GM21423 (cell line): Measurements from ENCODE around the gene STN1.

Experiments
- ATAC-seq: cut with Tn5 transposase; IDR thresholded peaks from one replicate; pipeline ENCODE4 v1.9.1; 2021; ENCODE audit warnings: mild to moderate bottlenecking, moderate library complexity; ENCODE audit not compliant: unreplicated experiment

STN1 gene

GRCh38 chr10:103895411-103896186, 22.4 kb downstream of the STN1 start:
- no peak for ATAC-seq

- no peak for ATAC-seq
These were observed 23.5 kb downstream of the STN1 start for GRCh38 chr10:103894441-103894864.

- no peak for ATAC-seq
These were observed 24.2 kb downstream of the STN1 start for GRCh38 chr10:103893817-103894216.

- no peak for ATAC-seq
These were observed 25.8 kb downstream of the STN1 start for GRCh38 chr10:103892181-103892580.

- ATAC-seq: no peak
These were observed 27.3 kb downstream of the STN1 start for GRCh38 chr10:103890688-103891087.

- no peak for ATAC-seq
These were observed 27.8 kb downstream of the STN1 start for GRCh38 chr10:103890194-103890658.

GRCh38 chr10:103889121-103889720, 28.8 kb downstream of the STN1 start:
- ATAC-seq: no peak

GRCh38 chr10:103888113-103888841, 29.7 kb downstream of the STN1 start:
- ATAC-seq: peak; percentile 58

GRCh38 chr10:103885617-103886016, 32.4 kb downstream of the STN1 start:
- no peak for ATAC-seq

GRCh38 chr10:103884681-103885139, 33.3 kb downstream of the STN1 start:
- no peak for ATAC-seq

- no peak for ATAC-seq
These were observed 35.5 kb downstream of the STN1 start for GRCh38 chr10:103882285-103883007.

- ATAC-seq: no peak
These were observed 36.3 kb downstream of the STN1 start for GRCh38 chr10:103881416-103882284.

GRCh38 chr10:103879831-103880230, 38.2 kb downstream of the STN1 start:
- ATAC-seq: no peak

GRCh38 chr10:103879409-103879808, 38.6 kb downstream of the STN1 start:
- no peak for ATAC-seq

GRCh38 chr10:103877861-103878260, 40.1 kb downstream of the STN1 start:
- ATAC-seq: no peak

GRCh38 chr10:103876155-103876554, 41.8 kb downstream of the STN1 start:
- ATAC-seq: no peak

GRCh38 chr10:103874730-103875129, 43.3 kb downstream of the STN1 start:
- ATAC-seq: no peak

- ATAC-seq: no peak
These were observed 45.6 kb downstream of the STN1 start for GRCh38 chr10:103872137-103872931.

GRCh38 chr10:103871006-103871405, 47.0 kb downstream of the STN1 start:
- no peak for ATAC-seq
